Skeletal muscle satellite cell (primary cell): ENCODE data around the gene CLIC3.
A peak's percentile ranks its signal among the peaks of the same experiment; 100 is the strongest.

Source experiments
- H3K27me3 ChIP-seq: 2 replicates; pipeline ENCODE4 v1.7.0; 2013; ENCODE audit warnings: low read length; ENCODE audit not compliant: control insufficient read depth, insufficient read depth
- H3K36me3 ChIP-seq: 2 replicates; pipeline ENCODE4 v1.7.0; 2013; ENCODE audit warnings: mild to moderate bottlenecking, control low read depth, low read length; ENCODE audit not compliant: insufficient read depth
- H3K4me1 ChIP-seq: 2 replicates; pipeline ENCODE4 v1.7.0; 2013; ENCODE audit warnings: low read length; ENCODE audit not compliant: control insufficient read depth, insufficient read depth
- H3K4me2 ChIP-seq: 2 replicates; pipeline ENCODE4 v1.7.0; 2013; ENCODE audit warnings: mild to moderate bottlenecking, low read length
- H3K4me3 ChIP-seq: 2 replicates; pipeline ENCODE4 v1.7.0; 2013; ENCODE audit warnings: low read length
- H3K9ac ChIP-seq: 2 replicates; pipeline ENCODE4 v1.7.0; 2013; ENCODE audit warnings: mild to moderate bottlenecking, low read depth, low read length, moderate library complexity
- H3K9me3 ChIP-seq: replicated peaks from 2 replicates; pipeline ENCODE4 v1.7.0; 2013; ENCODE audit warnings: mild to moderate bottlenecking, control low read depth, low read length

CLIC3 gene

GRCh38 chr9:136992819-136993369, 3.5 kb downstream of the CLIC3 start:
- peaks cover 47% of the 10 kb centered on the region for H3K4me1 ChIP-seq
- H3K36me3 ChIP-seq = no peaks in the 10 kb centered on the region
- peak overlapping the region; percentile 78 for H3K9ac ChIP-seq
- no peaks in the 10 kb centered on the region for H3K27me3 ChIP-seq
- H3K4me2 ChIP-seq = peak overlapping the region; percentile 92
- no peaks in the 10 kb centered on the region for H3K9me3 ChIP-seq
- peak overlapping the region; percentile 88 for H3K4me3 ChIP-seq

- Histone ChIP-seq H3K36me3 (no peaks in the 10 kb centered on the region), H3K4me1 (peaks cover 40% of the 10 kb centered on the region)
These were observed 4.2 kb downstream of the CLIC3 start, which contains the start of gene PAXX for GRCh38 chr9:136991993-136992818. TSS of gene PAXX (plus strand) at chr9:136992422. CDS start at chr9:136992444, 22 bp downstream.

GRCh38 chr9:136990242-136990911, 6.0 kb downstream of the CLIC3 start:
- Histone ChIP-seq H3K27me3 (no peaks in the 10 kb centered on the region), H3K9me3 (no peaks in the 10 kb centered on the region), H3K9ac (no peak overlapping the region), H3K36me3 (no peaks in the 10 kb centered on the region), H3K4me3 (no peak overlapping the region), H3K4me2 (no peak overlapping the region), H3K4me1 (peaks cover 22% of the 10 kb centered on the region)

More at GRCh38 chr9:136991993-136992818, 4.2 kb downstream of the CLIC3 start, which contains the start of gene PAXX:
- Histone ChIP-seq H3K9me3 (no peaks in the 10 kb centered on the region), H3K9ac (peak within 1 kb of the TSS; percentile 78), H3K4me2 (peak within 1 kb of the TSS; percentile 92), H3K4me3 (peak within 1 kb of the TSS; percentile 88), H3K27me3 (no peaks in the 10 kb centered on the region)

- Histone ChIP-seq H3K9ac (no peak overlapping the region), H3K36me3 (no peaks in the 10 kb centered on the region), H3K27me3 (peaks cover 14% of the 10 kb centered on the region)
These were observed 7.5 kb downstream of the CLIC3 start for GRCh38 chr9:136988872-136989271.

GRCh38 chr9:136985853-136986252, 10.5 kb downstream of the CLIC3 start:
- H3K4me3 ChIP-seq = no peak overlapping the region
- peaks cover 6% of the 10 kb centered on the region for H3K4me1 ChIP-seq
- no peaks in the 10 kb centered on the region for H3K9me3 ChIP-seq
- H3K36me3 ChIP-seq = no peaks in the 10 kb centered on the region
- no peak overlapping the region for H3K4me2 ChIP-seq
- H3K9ac ChIP-seq = no peak overlapping the region
- peaks cover 20% of the 10 kb centered on the region for H3K27me3 ChIP-seq

More at GRCh38 chr9:136988872-136989271, 7.5 kb downstream of the CLIC3 start:
- Histone ChIP-seq H3K4me2 (no peak overlapping the region), H3K4me3 (no peak overlapping the region), H3K9me3 (no peaks in the 10 kb centered on the region), H3K4me1 (peaks cover 12% of the 10 kb centered on the region)

GRCh38 chr9:136985027-136985602, 11.3 kb downstream of the CLIC3 start:
- Histone ChIP-seq H3K9ac (no peak overlapping the region), H3K4me1 (peaks cover 6% of the 10 kb centered on the region), H3K36me3 (no peaks in the 10 kb centered on the region), H3K27me3 (peaks cover 20% of the 10 kb centered on the region), H3K9me3 (no peaks in the 10 kb centered on the region), H3K4me2 (no peak overlapping the region), H3K4me3 (no peak overlapping the region)

GRCh38 chr9:136984464-136985026, 11.8 kb downstream of the CLIC3 start:
- Histone ChIP-seq H3K27me3 (peaks cover 20% of the 10 kb centered on the region), H3K4me3 (no peak overlapping the region), H3K36me3 (no peaks in the 10 kb centered on the region), H3K4me1 (peaks cover 6% of the 10 kb centered on the region), H3K9me3 (no peaks in the 10 kb centered on the region), H3K4me2 (no peak overlapping the region), H3K9ac (no peak overlapping the region)

- H3K36me3 ChIP-seq = no peaks in the 10 kb centered on the region
- no peak overlapping the region for H3K4me3 ChIP-seq
- H3K9me3 ChIP-seq = no peaks in the 10 kb centered on the region
- peaks cover 20% of the 10 kb centered on the region for H3K27me3 ChIP-seq
- no peak overlapping the region for H3K9ac ChIP-seq
- H3K4me1 ChIP-seq = peaks cover 6% of the 10 kb centered on the region
- no peak overlapping the region for H3K4me2 ChIP-seq
These were observed 12.6 kb downstream of the CLIC3 start for GRCh38 chr9:136983656-136984314.

GRCh38 chr9:136983167-136983566, 13.2 kb downstream of the CLIC3 start:
- H3K27me3 ChIP-seq = peaks cover 20% of the 10 kb centered on the region
- H3K4me2 ChIP-seq = no peak overlapping the region
- H3K4me3 ChIP-seq = no peak overlapping the region
- no peaks in the 10 kb centered on the region for H3K36me3 ChIP-seq
- peaks cover 7% of the 10 kb centered on the region for H3K4me1 ChIP-seq
- no peak overlapping the region for H3K9ac ChIP-seq
- no peaks in the 10 kb centered on the region for H3K9me3 ChIP-seq

- peaks cover 20% of the 10 kb centered on the region for H3K27me3 ChIP-seq
- H3K9me3 ChIP-seq = no peaks in the 10 kb centered on the region
- H3K4me1 ChIP-seq = peaks cover 14% of the 10 kb centered on the region
- no peak within 1 kb of the TSS for H3K9ac ChIP-seq
- no peak within 1 kb of the TSS for H3K4me2 ChIP-seq
- H3K36me3 ChIP-seq = no peaks in the 10 kb centered on the region
- no peak within 1 kb of the TSS for H3K4me3 ChIP-seq
These were observed 13.9 kb downstream of the CLIC3 start, which contains the start of gene LCNL1 for GRCh38 chr9:136982232-136983051. TSS of gene LCNL1 (plus strand) at chr9:136982993. CDS start at chr9:136983587, 594 bp downstream.
